Kidney epithelial cell (primary cell): ENCODE measurements around the gene RMRP. TPM values are rescaled to one million over a fixed set of nuclear protein-coding genes. Genes with fewer than 3 reads are reported as not detected.

ENCODE experiments used
- DNase-seq: peaks from one replicate; pipeline ENCODE4 v3.0.0-alpha.2; 2010; ENCODE audit warnings: low read depth
- H3K27me3 ChIP-seq: 2 replicates; pipeline ENCODE4 v1.6.0; 2011; ENCODE audit warnings: low read length; ENCODE audit not compliant: control insufficient read depth, insufficient read depth
- H3K36me3 ChIP-seq: 2 replicates; pipeline ENCODE4 v1.5.1; 2011; ENCODE audit warnings: low read length; ENCODE audit not compliant: control insufficient read depth, insufficient read depth
- H3K4me3 ChIP-seq: 2 replicates; pipeline ENCODE4 v1.5.1; 2011; ENCODE audit warnings: low read depth, mild to moderate bottlenecking, control low read depth, low read length
- CTCF ChIP-seq: IDR thresholded peaks from 2 replicates; pipeline ENCODE4 v1.5.1; 2011; ENCODE audit warnings: mild to moderate bottlenecking, moderate library complexity, low read length, control low read depth, inconsistent platforms; ENCODE audit not compliant: insufficient read depth, poor library complexity, severe bottlenecking
- total RNA-seq: library from RNA; depleted of rRNA; stranded (reverse); fragments of >200 nt; gene quantifications from 2 replicates; pipeline ENCODE4 v1.2.3, GENCODE V29; 2015

Gene RMRP
- total RNA-seq, 1 donor from 2014 or later, result 1,522 TPM

GRCh38 chr9:35689542-35690293 is 31.9 kb upstream of the RMRP start, which contains the start of gene TPM2:
TSS of gene TPM2 (minus strand) at chr9:35689925. CDS start at chr9:35689817, 108 bp downstream.
- TF ChIP-seq CTCF, result no peak
- no peak for DNase-seq
- no peaks in the 10 kb centered on the region for H3K36me3 ChIP-seq

GRCh38 chr9:35688558-35689541 is 31.0 kb upstream of the RMRP start:
- DNase-seq, result peak; percentile 57

More at GRCh38 chr9:35689542-35690293, 31.9 kb upstream of the RMRP start, which contains the start of gene TPM2:
- Histone ChIP-seq H3K27me3 (no peaks in the 10 kb centered on the region), H3K4me3 (peak within 1 kb of the TSS; percentile 47)

GRCh38 chr9:35687972-35688557 is 30.2 kb upstream of the RMRP start:
- peak overlapping the region; percentile 47 for H3K4me3 ChIP-seq

More at GRCh38 chr9:35688558-35689541, 31.0 kb upstream of the RMRP start:
- Histone ChIP-seq H3K27me3 (no peaks in the 10 kb centered on the region), H3K36me3 (no peaks in the 10 kb centered on the region), H3K4me3 (peak overlapping the region; percentile 47)
- TF ChIP-seq CTCF, result no peak

GRCh38 chr9:35687306-35687705 is 29.5 kb upstream of the RMRP start:
- DNase-seq, result no peak
- no peak overlapping the region for H3K4me3 ChIP-seq
- H3K27me3 ChIP-seq, result no peaks in the 10 kb centered on the region
- peaks cover 2% of the 10 kb centered on the region for H3K36me3 ChIP-seq
- no peak for TF ChIP-seq CTCF

More at GRCh38 chr9:35687972-35688557, 30.2 kb upstream of the RMRP start:
- Histone ChIP-seq H3K36me3 (no peaks in the 10 kb centered on the region), H3K27me3 (no peaks in the 10 kb centered on the region)
- DNase-seq, result no peak
- no peak for TF ChIP-seq CTCF

GRCh38 chr9:35686222-35687203 is 28.7 kb upstream of the RMRP start:
- H3K27me3 ChIP-seq, result no peaks in the 10 kb centered on the region
- no peak for DNase-seq
- TF ChIP-seq CTCF, result no peak
- H3K4me3 ChIP-seq, result no peak overlapping the region
- peaks cover 2% of the 10 kb centered on the region for H3K36me3 ChIP-seq
